HPDE6-E6E7 (cell line): ENCODE results near the gene RIMS4.

ENCODE experiments used
- DNase-seq: peaks from one replicate; pipeline ENCODE4 v3.0.0; 2011; ENCODE audit warnings: missing footprints; ENCODE audit errors: extremely low spot score

The RIMS4 gene

DNA sequence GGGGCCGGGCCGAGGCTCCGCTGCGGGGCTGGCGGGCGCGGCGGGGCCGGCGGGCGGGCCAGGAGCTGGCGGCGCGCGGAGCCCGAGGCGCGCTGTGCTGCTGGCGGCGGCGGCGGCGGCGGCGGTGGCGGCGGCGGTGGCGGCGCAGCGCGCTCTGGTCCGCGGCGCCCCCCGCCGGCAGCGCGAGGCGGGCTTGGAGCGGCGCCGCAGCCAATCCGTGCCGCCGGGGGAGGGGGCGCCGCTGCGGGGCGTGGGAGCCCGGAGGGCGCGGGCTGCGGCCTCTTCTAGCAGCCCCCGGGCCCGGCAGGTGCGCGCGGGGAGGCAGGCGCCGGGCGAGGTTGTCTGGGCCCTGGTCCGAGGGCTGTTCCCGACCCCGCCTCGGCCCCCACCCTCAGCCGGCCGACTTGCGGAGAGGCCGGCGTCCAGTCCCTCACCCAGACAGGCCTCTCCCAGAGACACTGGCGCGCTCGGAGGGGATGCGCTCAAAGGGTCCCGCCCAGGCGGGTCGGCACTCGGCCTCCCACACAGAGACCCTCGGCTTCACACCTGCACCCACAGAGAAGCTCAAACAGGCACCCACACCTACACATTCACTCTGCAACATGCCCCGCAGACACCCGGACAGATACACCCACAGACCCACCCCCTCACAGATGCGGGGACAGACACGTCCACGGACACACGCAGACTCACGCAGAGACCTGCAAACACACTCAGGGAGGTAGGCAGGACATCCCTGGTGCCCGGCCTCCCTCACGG lies at the start of gene RIMS4:
Gene RIMS4 (minus strand): TSS at position 156 of the 759 bp plus-strand sequence. CDS start 275 bp downstream, outside the sequence.
- DNase-seq: no peak

GRCh38 chr20:44858606-44859360 lies 48.4 kb upstream of the RIMS4 start:
- no peak for DNase-seq

GRCh38 chr20:44856856-44857448 lies 46.6 kb upstream of the RIMS4 start:
- DNase-seq: no peak

- DNase-seq: no peak
Observed at GRCh38 chr20:44856442-44856841, 46.1 kb upstream of the RIMS4 start.

- no peak for DNase-seq
Observed at GRCh38 chr20:44851545-44851944, 41.2 kb upstream of the RIMS4 start.

GRCh38 chr20:44850837-44851236 lies 40.5 kb upstream of the RIMS4 start:
- no peak for DNase-seq

DNA sequence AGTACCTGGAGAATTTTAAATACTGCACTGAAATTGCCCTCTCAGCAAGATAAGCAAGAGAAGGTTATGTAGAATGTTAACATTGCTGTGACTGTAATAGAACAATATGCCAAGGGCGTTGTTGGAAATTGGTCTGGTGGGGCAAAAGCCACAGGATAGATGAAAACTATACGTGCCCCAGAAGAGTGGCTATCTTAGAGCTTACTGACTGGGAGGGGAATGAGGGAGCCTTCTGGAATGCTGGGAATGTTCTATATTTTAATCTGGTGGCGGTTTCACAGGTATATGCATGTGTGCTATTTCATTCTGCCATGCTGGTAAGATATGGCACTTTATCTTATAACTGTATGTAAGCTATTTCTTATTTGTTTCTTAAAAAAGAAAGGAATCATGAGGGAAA lies 39.9 kb upstream of the RIMS4 start:
- no peak for DNase-seq

DNA sequence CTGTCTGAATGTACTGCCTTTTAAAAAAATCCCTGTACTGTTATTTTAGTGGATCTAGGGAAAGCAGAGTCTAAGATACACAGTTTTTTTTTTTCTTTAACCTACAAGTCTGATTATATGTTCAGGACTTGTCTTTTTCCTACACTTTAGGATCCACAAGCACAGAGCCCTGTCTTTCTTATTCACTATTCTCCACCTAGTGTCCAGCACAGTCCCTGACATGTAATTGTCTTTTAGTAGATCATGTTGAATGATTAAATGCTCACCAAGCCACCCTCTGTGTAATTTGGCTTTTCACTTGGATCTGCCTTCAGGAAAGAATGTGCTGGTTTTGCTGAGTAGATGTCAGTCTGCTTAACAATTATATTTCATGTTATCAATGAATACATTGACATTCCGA lies 39.4 kb upstream of the RIMS4 start:
- DNase-seq: no peak

DNA sequence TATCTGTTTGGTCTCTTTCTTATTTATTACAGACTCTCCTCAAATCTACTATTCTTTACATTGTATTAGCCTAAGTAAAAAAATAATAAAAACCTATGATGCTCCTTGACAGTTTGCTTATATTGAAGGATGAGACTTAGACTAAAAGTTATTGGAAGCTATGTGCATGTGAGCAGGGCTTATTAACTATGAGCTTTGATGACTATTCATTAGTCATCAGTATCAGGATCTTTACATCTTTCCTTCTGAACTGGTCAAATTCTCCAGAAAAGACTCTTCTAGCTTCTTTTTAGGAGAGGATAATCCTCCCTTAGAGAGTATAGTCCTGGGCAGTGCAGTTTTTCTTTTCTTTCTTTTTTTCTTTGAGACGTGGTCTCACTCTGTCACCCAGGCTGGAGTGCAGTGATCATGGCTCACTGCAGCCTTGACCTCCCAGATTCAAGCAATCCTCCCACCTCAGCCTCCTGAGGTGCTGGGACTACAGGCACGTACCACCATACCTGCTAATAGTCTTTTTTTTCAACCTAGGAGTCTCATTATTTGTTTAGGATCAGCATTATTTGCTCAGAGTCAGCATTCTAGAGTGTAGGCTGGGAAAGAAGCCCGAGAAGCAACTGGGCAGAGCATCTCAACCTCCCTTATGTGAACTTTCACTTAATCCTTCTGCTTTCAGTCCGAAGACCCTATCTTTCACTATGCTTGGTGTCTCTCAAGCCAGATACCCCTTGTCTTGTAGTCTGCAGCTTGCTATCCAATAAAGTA lies 38.1 kb upstream of the RIMS4 start:
- DNase-seq: no peak

GRCh38 chr20:44843876-44844275 lies 33.5 kb upstream of the RIMS4 start:
- DNase-seq: no peak

DNA sequence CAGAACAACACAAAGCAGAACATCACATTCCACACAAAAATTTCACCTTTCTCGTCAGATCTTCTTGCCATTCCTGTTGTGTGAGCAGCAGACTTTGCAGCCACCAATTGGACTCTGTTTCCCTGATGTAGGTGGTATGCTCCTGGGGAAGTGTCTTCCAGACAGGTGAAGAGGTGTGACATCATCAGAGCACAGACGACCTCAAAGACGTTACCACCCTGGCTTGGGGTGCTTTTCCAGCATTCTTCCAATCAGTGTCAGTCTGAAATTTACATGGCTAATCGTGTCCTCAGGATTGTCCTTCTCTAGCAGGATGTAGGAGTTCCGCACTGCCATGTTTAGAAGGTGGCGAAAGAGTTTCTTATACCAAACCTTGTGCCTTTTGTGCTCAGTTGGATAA lies 31.6 kb upstream of the RIMS4 start:
- no peak for DNase-seq

DNA sequence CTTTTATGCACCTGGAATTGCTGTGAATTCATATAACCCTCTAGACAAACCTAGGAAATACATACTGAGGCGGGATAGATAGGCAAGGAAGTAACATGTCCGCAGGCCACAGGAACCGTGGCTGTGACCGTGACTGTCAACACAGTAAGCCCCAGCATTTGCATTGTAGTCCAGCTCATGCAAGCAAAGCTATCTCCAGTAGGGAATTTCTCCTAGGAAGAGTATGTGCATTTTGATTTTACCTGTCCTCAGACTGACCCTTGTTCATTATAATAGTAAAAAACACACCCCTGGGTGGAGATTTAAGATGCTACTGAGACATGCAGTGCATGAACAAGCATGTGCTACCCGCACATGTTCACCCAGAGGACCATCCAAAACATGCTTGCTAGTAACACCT lies 30.5 kb upstream of the RIMS4 start:
- no peak for DNase-seq

GRCh38 chr20:44839481-44839880 lies 29.1 kb upstream of the RIMS4 start:
- DNase-seq: no peak

DNA sequence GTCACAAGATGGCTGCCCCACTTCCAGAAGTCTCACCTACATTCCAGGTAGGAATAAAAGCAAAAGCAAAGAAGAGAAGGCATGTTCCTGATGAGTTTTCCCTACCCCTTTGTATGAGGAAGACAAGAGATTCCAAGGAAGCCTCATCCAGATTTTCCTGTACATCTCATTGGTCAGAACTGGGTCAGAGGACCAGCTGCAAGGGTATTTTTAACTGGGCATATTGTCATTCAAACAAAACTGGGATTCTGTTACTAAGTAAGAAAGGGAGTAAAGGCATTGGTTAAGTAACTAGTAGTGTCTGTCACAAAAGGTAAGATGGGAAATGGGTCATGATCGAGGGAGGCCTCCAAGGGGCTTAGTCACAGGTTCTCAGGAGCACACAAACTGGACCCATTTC lies 28.2 kb upstream of the RIMS4 start:
- DNase-seq: no peak

DNA sequence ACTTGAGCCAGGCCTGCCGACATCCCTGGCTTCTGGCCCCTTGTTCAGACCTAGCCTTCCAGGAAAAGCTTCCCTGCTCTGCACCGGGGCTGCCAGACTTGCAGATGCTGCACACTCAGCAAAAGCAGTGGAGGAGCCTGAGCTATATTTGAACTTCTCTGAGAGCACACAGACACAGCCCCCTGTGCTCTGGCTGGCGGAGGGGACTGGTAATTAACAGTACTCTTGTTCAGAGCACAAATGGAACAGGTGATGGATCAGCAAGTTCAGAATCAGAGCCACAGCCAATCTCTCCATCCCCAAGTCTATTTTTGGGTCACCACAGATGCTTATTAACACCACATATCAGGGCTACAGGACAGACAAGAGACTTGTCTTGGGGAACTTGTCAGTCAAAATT lies 27.6 kb upstream of the RIMS4 start:
- no peak for DNase-seq

- no peak for DNase-seq
Observed at GRCh38 chr20:44836601-44837120, 26.3 kb upstream of the RIMS4 start.

- no peak for DNase-seq
Observed at GRCh38 chr20:44835661-44836221, 25.4 kb upstream of the RIMS4 start.

DNA sequence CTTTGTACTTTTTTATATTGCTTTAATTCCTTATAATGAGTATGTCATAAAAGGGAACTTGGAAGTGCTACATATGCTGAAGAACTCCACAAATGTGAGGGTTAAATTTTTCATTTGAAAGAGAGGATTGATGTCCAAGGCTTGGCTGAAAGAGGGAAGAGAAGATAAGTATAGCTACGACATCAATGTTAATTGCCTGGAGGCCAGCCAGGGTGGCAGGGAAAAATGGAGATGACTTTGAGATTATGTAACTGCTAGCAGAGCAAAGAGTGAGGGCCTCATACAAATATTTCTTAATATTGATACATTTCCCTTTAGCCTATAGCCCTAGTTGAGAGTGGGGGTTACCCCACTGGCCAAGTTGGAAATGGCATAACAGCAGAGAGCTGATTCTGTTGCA lies 24.8 kb upstream of the RIMS4 start:
- DNase-seq: no peak

DNA sequence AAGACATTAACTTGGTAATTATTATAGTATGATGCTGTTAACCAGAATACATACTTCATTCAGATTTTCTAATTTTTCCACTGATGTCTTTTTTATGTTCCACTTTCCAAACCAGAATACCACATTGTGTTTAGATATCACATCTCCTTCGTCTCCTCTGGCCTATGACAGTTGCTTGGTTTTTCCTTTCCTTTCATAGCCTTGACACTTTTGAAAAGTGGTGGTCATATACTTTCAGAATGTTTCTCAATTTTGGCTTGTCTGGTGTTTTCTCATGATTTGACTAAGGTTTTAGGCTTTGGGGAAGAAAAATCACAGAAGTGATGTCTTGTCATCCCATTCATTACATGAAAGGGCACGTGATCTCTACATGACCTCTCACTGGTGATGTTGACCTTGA lies 24.3 kb upstream of the RIMS4 start:
- no peak for DNase-seq

DNA sequence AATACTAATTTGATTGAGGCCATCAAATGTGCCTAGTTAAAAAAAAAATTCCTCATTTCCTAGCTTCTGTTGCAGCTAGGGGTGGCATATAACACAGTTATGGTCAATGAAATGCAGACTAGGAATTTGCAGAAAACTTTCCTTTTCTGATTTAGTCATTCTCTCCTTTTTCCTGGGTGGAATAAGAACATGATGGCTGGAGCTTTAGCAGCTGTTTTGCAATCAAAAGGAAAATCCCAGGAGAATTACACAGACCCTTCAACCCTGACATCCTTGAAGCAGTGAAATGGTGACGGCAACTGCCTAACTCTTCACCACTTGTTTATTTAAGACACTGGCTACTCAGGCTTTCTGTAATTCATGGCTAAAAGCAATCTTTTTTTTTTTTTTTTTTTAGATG lies 23.1 kb upstream of the RIMS4 start:
- no peak for DNase-seq

DNA sequence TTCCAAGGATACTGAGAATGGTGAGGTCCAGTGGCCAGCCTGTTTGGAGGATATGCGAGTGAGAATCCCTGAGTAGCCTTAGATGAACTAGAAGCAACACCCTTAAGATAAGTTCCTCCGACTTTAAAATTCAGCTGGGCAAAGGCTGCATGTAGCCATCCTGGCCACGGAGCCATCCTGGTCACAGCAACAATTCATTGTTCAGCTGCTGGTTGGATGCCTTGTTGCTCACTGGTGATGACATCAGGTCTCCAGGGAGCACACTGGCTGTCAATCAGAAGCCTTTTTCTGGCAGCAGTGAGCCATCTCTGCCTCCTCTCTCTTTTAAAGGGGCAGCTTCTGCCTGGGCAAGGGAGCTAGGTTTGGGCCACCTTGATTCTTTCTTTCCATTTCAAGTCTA lies 22.4 kb upstream of the RIMS4 start:
- peak; percentile 49 for DNase-seq

- DNase-seq: no peak
Observed at GRCh38 chr20:44830995-44831394, 20.6 kb upstream of the RIMS4 start.
